Adrenal gland (tissue), 12 donors: ENCODE data around the gene ITPR1. TPM values are rescaled to one million over a fixed set of nuclear protein-coding genes. Genes with fewer than 3 reads are reported as not detected.

Source experiments
- DNase-seq, 7 donors: peaks; one replicate each; pipeline ENCODE4 v3.0.0-alpha.2; 2019 to 2020
- H3K27ac ChIP-seq, 5 donors: fragments of 200-600 bp; sonication (generic) in 4 of 5; 1 replicate in 3 of 5; 2 replicates in 2 of 5; pipeline versions ENCODE4 v1.5.1 to v1.8.0; 2016 to 2020; ENCODE audit warnings: mild to moderate bottlenecking in 1 of 5
- H3K27me3 ChIP-seq: fragments of 200-600 bp; 2 replicates; pipeline ENCODE4 v1.8.0; 2021
- H3K36me3 ChIP-seq, 2 donors: fragments of 200-600 bp; replicated peaks in 1 of 2; 1 replicate in 1 of 2; 2 replicates in 1 of 2; pipeline versions ENCODE4 v1.5.1 to v1.8.0; 2018 to 2022
- H3K4me1 ChIP-seq, 2 donors: fragments of 200-600 bp; replicated peaks in 1 of 2; 1 replicate in 1 of 2; 2 replicates in 1 of 2; pipeline versions ENCODE4 v1.5.1 to v1.8.0; 2018 to 2021
- H3K4me3 ChIP-seq, 4 donors: fragments of 200-600 bp; sonication (generic) in 3 of 4; one replicate each; pipeline ENCODE4 v1.5.1; 2016 to 2018
- H3K9me3 ChIP-seq, 3 donors: fragments of 200-600 bp; sonication (generic) in 1 of 3; replicated peaks in 1 of 3; 1 replicate in 2 of 3; 2 replicates in 1 of 3; pipeline versions ENCODE4 v1.5.1 to v1.8.0; 2016 to 2021
- POLR2A ChIP-seq, 2 donors: fragments of 450-650 bp; IDR thresholded peaks; one replicate each; pipeline ENCODE4 v1.6.1; 2017; ENCODE audit warnings: antibody characterized with exemption in 2 of 2, mild to moderate bottlenecking in 2 of 2, moderate library complexity in 1 of 2
- WGBS, 4 donors: extraction: QIAGEN DNeasy Blood & Tissue Kit in 2 of 4; methylation state at CpG; one replicate each; pipeline versions ENCODE4 v1.1.5 to v1.1.7; 2013 to 2017; 5-methylcytosine and 5-hydroxymethylcytosine counted together
- intact Hi-C, 2 donors: fragments of 100-400 bp; cut with DNase I; formaldehyde crosslinking; loops; one replicate each; pipeline versions ENCODE4 v1.14.1 to v1.15.0; 2022 to 2023
- polyA plus RNA-seq, 3 donors: library from polyadenylated mRNA; stranded (reverse); fragments of 200-250 nt in 2 of 3; fragments of 350-450 nt in 1 of 3; fragmentation: Illumina TruSeq in 1 of 3; extraction: RNeasy Lipid Tissue Mini Kit (QIAGEN cat#74804) in 1 of 3; gene quantifications; one replicate each; pipeline ENCODE4 v1.2.3, GENCODE V29; 2013 to 2014
- total RNA-seq, 9 donors: library from RNA; depleted of rRNA in 4 of 9; stranded (reverse); fragments of >200 nt in 4 of 9; fragments of 120-200 nt in 1 of 9; fragmentation: NEBNext Ultra II Directional in 1 of 9; extraction: Animal tissue kit (Norgen Biotek cat#: 25700) in 1 of 9; gene quantifications; one replicate each; pipeline versions ENCODE4 v1.1.0 to v1.2.4, GENCODE V29; 2013 to 2023
- TF ChIP-seq, protein P1 (sequence below), 6 experiments: fragments of 450-650 bp in 4 of 6; fragments of 200-600 bp in 2 of 6; sonication (generic) in 1 of 6; IDR thresholded peaks; 1 replicate in 5 of 6; 2 replicates in 1 of 6; pipeline versions ENCODE4 v1.5.1 to v1.8.0; 2016 to 2021; ENCODE audit warnings: antibody characterized with exemption in 6 of 6, mild to moderate bottlenecking in 2 of 6, moderate library complexity in 1 of 6
- donor health status: healthy with polysubstance abuse.
- donor health status: Bipolar disorder and iron deficiency.
- donor health status: DM: yes; HTN: yes; CAD: no.
- donor health status: DM: no; HTN: no; CAD: no.
- donor health status: DM: no; HTN: no; CAD: no.
- donor health status: DM: yes; HTN: yes; CAD: no.

Gene ITPR1
- total and polyA plus RNA-seq, 12 donors = 21.6 to 198 (median 76.6) TPM

DNA sequence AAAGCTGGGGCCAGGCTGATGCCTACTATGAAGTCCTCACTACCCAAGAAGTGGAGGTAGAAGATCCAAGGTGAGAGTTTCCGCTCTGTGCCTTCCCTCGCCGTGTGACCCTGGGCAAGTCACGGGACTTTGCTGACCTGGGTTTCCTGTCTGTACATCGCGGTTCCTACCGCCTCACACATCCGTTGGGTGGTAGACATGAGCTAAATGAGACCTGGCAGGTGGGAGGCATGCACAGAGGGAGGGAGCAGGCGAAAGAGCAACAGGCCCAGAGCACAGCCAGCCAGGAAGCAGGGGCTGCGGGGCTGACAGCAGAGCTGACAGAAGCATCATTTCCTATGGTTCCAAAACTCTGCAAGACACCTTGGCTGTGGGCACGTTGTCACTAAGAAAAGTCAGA lies 328.8 kb downstream of the ITPR1 start:
- TF ChIP-seq, protein P1, sequence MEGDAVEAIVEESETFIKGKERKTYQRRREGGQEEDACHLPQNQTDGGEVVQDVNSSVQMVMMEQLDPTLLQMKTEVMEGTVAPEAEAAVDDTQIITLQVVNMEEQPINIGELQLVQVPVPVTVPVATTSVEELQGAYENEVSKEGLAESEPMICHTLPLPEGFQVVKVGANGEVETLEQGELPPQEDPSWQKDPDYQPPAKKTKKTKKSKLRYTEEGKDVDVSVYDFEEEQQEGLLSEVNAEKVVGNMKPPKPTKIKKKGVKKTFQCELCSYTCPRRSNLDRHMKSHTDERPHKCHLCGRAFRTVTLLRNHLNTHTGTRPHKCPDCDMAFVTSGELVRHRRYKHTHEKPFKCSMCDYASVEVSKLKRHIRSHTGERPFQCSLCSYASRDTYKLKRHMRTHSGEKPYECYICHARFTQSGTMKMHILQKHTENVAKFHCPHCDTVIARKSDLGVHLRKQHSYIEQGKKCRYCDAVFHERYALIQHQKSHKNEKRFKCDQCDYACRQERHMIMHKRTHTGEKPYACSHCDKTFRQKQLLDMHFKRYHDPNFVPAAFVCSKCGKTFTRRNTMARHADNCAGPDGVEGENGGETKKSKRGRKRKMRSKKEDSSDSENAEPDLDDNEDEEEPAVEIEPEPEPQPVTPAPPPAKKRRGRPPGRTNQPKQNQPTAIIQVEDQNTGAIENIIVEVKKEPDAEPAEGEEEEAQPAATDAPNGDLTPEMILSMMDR (IDR thresholded peaks at IDR 0.05) = no peak
- TF ChIP-seq POLR2A (IDR thresholded peaks at IDR 0.05) = no peak
- DNase-seq = peak in 1 of 7 donors; percentile 23
- H3K36me3 ChIP-seq = peaks cover 0 to 17% of the 10 kb centered on the region in 2 donors

DNA sequence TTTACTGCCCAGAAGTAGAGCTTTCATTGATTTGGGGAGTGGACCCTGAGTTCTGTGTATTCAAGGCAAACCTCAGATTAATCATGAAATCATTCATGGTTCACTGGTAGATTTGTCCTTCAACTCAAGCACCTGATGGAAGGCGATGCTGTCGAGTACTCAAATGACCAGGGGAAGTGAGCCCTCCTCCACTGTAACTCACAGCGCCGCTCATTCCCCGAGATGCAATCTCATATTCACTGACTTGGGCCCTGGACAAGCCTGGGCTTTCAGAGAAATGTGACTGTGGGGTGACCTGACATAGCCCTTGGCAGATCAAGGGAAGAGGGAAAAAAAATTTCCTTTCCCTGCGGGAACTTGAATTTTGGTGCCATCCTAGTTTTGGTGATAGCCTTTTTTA lies 329.4 kb downstream of the ITPR1 start:
- Histone ChIP-seq H3K9me3 (no peaks in the 10 kb centered on the region), H3K27ac (no peak overlapping the region), H3K27me3 (no peaks in the 10 kb centered on the region), H3K4me3 (no peak overlapping the region), H3K4me1 (peaks cover 0 to 17% of the 10 kb centered on the region in 2 donors), H3K36me3 (peaks cover 0 to 13% of the 10 kb centered on the region in 2 donors)
- WGBS, 4 donors = 87 to 93% (median 91%) methylated on average over 6 of the region's 6 CpGs
- TF ChIP-seq, protein P1 (IDR thresholded peaks at IDR 0.05) = no peak
- TF ChIP-seq POLR2A (IDR thresholded peaks at IDR 0.05) = no peak
- intact Hi-C loops = no loop called here
- no peak for DNase-seq

More for the DNA sequence above, 328.8 kb downstream of the ITPR1 start:
- Histone ChIP-seq H3K27ac (no peak overlapping the region), H3K4me3 (no peak overlapping the region), H3K9me3 (no peaks in the 10 kb centered on the region), H3K4me1 (peaks cover 0 to 17% of the 10 kb centered on the region in 2 donors), H3K27me3 (no peaks in the 10 kb centered on the region)
- intact Hi-C loops = no loop called here
- WGBS, 4 donors = 82 to 92% (median 85%) methylated on average over 9 to 11 of the region's 11 CpGs

DNA sequence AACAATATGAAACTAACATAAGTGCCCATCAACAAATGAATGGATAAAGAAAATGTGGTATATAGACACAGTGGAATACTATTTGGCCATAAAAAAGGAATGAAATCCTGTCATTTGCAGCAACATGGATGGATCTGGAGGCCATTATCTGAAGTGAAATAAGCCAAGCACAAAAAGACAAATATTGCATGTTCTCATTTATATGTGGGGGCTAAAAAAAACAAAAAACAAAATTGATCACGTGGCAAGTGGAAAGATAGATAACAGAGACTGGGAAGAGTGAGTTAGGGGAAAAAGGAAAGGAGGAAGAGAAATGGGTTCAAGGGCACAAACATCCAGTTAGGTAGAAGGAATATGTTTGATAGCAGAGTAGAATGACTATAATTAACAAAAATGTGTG lies 330.2 kb downstream of the ITPR1 start:
- WGBS, 4 donors = 59 to 90% (median 69%) methylated on average over 1 of the region's 1 CpG

DNA sequence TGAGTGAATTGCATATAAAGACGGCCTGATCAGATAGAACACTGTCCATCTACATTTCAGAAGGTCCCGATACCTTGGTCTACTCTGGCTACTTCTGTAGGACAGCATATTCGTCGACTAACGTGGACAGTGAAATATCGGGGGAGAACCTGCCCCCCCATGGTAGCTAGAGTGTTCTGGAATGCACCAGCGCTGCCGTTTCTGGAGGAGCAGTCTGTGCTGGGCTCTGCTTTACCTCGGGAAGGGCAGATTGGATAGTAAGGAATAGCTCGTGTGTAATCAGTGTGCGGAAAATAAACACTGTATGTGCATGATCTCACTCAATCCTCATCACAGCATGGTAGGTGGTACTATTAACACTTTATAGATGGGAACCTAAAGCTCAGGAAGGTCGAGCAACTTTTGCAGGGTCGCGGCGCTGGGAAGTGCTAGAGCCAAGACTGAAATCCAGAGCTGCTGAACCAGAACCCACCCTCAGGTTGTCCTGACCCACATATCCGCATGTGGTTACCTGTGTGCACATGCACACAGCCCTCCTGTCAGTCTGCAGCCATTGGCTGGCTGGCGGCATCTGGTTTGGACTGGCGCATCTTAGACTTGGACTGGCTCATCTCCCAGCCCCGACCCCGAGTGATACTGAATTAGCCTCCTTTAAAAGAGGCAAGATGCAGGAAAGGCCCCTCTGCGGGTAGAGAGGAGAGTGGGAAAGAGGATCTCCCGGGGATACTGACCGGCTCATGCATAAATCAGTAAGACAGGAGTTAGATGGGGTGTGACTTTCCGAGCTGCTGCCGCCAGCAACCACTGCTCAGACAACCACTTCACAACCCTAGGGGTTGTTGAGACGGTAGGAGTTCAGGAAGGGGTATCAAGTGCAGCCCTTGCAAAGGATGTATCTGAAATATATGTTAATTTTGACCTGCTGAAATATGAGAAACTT lies 331.1 kb downstream of the ITPR1 start:
- Histone ChIP-seq H3K4me1 (peaks cover 0 to 23% of the 10 kb centered on the region in 2 donors), H3K27ac (peak overlapping the region in 1 of 5 donors; percentile 81), H3K27me3 (no peaks in the 10 kb centered on the region), H3K36me3 (peaks cover 0 to 3% of the 10 kb centered on the region in 2 donors), H3K9me3 (no peaks in the 10 kb centered on the region), H3K4me3 (no peak overlapping the region)
- intact Hi-C loops = no loop called here
- no peak for DNase-seq
- 93 to 98% (median 94%) methylated on average over 23 to 26 of the region's 26 CpGs for WGBS, 4 donors
- no peak for TF ChIP-seq POLR2A (IDR thresholded peaks at IDR 0.05)

More for the DNA sequence above, 330.2 kb downstream of the ITPR1 start:
- Histone ChIP-seq H3K27ac (no peak overlapping the region), H3K4me3 (no peak overlapping the region), H3K4me1 (peaks cover 0 to 18% of the 10 kb centered on the region in 2 donors), H3K9me3 (no peaks in the 10 kb centered on the region), H3K27me3 (no peaks in the 10 kb centered on the region), H3K36me3 (peaks cover 0 to 6% of the 10 kb centered on the region in 2 donors)
- DNase-seq = no peak
- intact Hi-C loops = no loop called here
- TF ChIP-seq, protein P1 (IDR thresholded peaks at IDR 0.05) = no peak
